ENCODE measurements around the gene TSSK6.

The TSSK6 gene

GRCh38 chr19:19499272-19499995 is 15.9 kb downstream of the TSSK6 start:
- no peaks in the 10 kb centered on the region for H4K20me1 ChIP-seq (ENCODE audit: insufficient read depth, low read length)
- H3K27me3 ChIP-seq (ENCODE audit: insufficient read depth, low read length) = no peaks in the 10 kb centered on the region
- H2AFZ ChIP-seq (ENCODE audit: low read length) = no peak overlapping the region
- H3K4me2 ChIP-seq (ENCODE audit: low read length) = no peak overlapping the region
- no peak overlapping the region for H3K4me3 ChIP-seq (ENCODE audit: low read depth, low read length, poor library complexity, severe bottlenecking)
- no peak overlapping the region for H3K27ac ChIP-seq (ENCODE audit: low read depth, low read length, poor library complexity, severe bottlenecking)
- H3K4me1 ChIP-seq (ENCODE audit: insufficient read depth, low read length, severe bottlenecking) = no peaks in the 10 kb centered on the region
- TF ChIP-seq CTCF (IDR thresholded peaks at IDR 0.05; ENCODE audit: low read length) (no peak), EZH2 (IDR thresholded peaks at IDR 0.05; ENCODE audit: borderline replicate concordance, low read length) (no peak)
- H3K9ac ChIP-seq (ENCODE audit: low read length) = no peak overlapping the region
- H3K79me2 ChIP-seq (ENCODE audit: insufficient read depth, low read length) = no peaks in the 10 kb centered on the region
- H3K36me3 ChIP-seq (ENCODE audit: insufficient read depth, low read length) = peaks cover 98% of the 10 kb centered on the region
- no peaks in the 10 kb centered on the region for H3K9me2 ChIP-seq (ENCODE audit: low read depth, low read length)
- H3F3A ChIP-seq (ENCODE audit: insufficient read depth, low read length) = no peaks in the 10 kb centered on the region
- H3K9me3 ChIP-seq (ENCODE audit: low read length) = no peaks in the 10 kb centered on the region

DNA sequence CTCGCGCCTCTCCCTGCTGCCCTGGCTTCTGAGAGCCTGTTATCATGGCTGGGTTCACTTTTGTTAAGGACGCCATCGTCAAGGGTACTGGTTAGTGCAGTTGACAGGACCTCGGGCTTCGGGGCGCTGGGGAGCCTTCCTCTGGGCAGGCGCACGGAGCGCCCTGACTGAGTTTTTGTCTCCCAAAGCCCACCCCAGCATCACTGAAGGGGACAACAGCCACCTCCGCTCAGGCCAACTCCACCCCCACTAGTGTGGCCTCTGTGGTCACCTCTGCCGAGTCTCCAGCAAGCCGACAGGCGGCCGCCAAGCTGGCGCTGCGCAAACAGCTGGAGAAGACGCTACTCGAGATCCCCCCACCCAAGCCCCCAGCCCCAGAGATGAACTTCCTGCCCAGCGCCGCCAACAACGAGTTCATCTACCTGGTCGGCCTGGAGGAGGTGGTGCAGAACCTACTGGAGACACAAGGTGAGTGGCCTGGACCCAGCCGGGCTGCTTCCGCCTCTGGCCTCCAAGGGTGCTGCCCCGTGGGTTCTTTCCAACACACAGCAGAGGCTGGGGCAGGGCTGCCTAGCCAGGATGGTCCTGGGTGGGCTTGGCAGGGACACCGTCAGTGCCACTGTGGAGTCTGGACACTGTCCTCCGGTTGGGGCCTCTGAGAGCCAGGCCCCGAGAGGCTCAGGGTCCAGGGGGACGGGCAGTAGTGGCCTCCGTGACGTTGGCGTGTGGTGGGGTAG is 16.9 kb downstream of the TSSK6 start:
- no peaks in the 10 kb centered on the region for H3K79me2 ChIP-seq (ENCODE audit: insufficient read depth, low read length)
- H2AFZ ChIP-seq (ENCODE audit: low read length) = no peak overlapping the region
- H3K9me3 ChIP-seq (ENCODE audit: low read length) = no peaks in the 10 kb centered on the region
- TF ChIP-seq CTCF (IDR thresholded peaks at IDR 0.05; ENCODE audit: low read length) (no peak), EZH2 (IDR thresholded peaks at IDR 0.05; ENCODE audit: borderline replicate concordance, low read length) (no peak)
- H3K9me2 ChIP-seq (ENCODE audit: low read depth, low read length) = no peaks in the 10 kb centered on the region
- no peaks in the 10 kb centered on the region for H4K20me1 ChIP-seq (ENCODE audit: insufficient read depth, low read length)
- H3F3A ChIP-seq (ENCODE audit: insufficient read depth, low read length) = no peaks in the 10 kb centered on the region
- H3K9ac ChIP-seq (ENCODE audit: low read length) = no peak overlapping the region
- peaks cover 97% of the 10 kb centered on the region for H3K36me3 ChIP-seq (ENCODE audit: insufficient read depth, low read length)
- no peaks in the 10 kb centered on the region for H3K27me3 ChIP-seq (ENCODE audit: insufficient read depth, low read length)
- H3K4me2 ChIP-seq (ENCODE audit: low read length) = no peak overlapping the region
- no peaks in the 10 kb centered on the region for H3K4me1 ChIP-seq (ENCODE audit: insufficient read depth, low read length, severe bottlenecking)
- no peak overlapping the region for H3K4me3 ChIP-seq (ENCODE audit: low read depth, low read length, poor library complexity, severe bottlenecking)
- H3K27ac ChIP-seq (ENCODE audit: low read depth, low read length, poor library complexity, severe bottlenecking) = no peak overlapping the region

DNA sequence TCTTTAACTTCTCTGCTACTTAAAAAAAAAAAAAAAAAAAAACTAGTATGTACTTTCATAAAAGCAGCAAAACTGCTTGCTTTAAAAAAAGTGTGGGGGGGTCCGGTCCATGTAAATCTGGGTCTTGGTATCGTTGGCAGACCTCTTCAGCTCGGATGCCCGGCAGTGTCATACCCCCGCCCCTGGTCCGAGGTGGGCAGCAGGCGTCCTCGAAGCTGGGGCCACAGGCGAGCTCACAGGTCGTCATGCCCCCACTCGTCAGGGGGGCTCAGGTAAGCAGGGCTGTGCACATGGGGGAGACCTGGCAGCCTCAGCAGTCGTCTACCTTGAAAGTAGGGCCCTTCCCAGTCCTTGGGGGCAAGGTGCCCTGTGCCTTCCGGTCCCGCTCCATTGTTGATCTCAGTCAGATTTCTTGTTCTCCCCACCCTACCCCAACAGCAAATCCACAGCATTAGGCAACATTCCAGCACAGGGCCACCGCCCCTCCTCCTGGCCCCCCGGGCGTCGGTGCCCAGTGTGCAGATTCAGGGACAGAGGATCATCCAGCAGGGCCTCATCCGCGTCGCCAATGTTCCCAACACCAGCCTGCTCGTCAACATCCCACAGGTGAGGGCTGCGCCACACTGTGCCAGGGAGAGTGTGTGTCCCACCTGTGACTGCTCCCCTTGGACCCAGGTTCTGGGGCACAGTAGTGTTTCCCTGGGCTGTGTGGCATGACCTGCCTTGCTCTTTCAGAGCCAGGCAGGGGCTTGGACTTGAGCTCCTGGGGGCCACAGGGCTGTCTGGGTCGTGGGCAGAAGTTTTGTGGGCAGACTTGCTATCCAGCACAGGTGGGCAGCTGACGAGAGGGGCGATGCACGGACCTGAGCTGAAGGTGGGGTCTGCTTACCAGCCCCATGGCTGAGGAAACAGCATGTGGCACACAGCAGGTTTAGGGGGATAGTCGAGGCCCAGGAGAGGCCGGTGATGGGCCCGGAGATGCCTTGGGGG is 19.4 kb downstream of the TSSK6 start:
- Histone ChIP-seq H3K9me2 (ENCODE audit: low read depth, low read length) (no peaks in the 10 kb centered on the region), H3K27ac (ENCODE audit: low read depth, low read length, poor library complexity, severe bottlenecking) (no peak overlapping the region), H3F3A (ENCODE audit: insufficient read depth, low read length) (no peaks in the 10 kb centered on the region), H3K9ac (ENCODE audit: low read length) (no peak overlapping the region), H3K9me3 (ENCODE audit: low read length) (no peaks in the 10 kb centered on the region), H2AFZ (ENCODE audit: low read length) (no peak overlapping the region), H3K27me3 (ENCODE audit: insufficient read depth, low read length) (no peaks in the 10 kb centered on the region), H3K36me3 (ENCODE audit: insufficient read depth, low read length) (peaks cover 97% of the 10 kb centered on the region), H3K4me3 (ENCODE audit: low read depth, low read length, poor library complexity, severe bottlenecking) (no peak overlapping the region), H3K4me1 (ENCODE audit: insufficient read depth, low read length, severe bottlenecking) (no peaks in the 10 kb centered on the region), H4K20me1 (ENCODE audit: insufficient read depth, low read length) (no peaks in the 10 kb centered on the region), H3K4me2 (ENCODE audit: low read length) (no peak overlapping the region), H3K79me2 (ENCODE audit: insufficient read depth, low read length) (peaks cover 4% of the 10 kb centered on the region; the same call in 1 of the 2 replicates)
- TF ChIP-seq EZH2 (IDR thresholded peaks at IDR 0.05; ENCODE audit: borderline replicate concordance, low read length) = no peak
- no peak for TF ChIP-seq CTCF (IDR thresholded peaks at IDR 0.05; ENCODE audit: low read length)

Data from OCI-LY1 (cell line).